HCT116 (cell line): Measurements from ENCODE around the gene ZFYVE27. TPM values are rescaled to one million over a fixed set of nuclear protein-coding genes. Genes with fewer than 3 reads are reported as not detected.

Experiments used
- ATAC-seq: fragments of 200-7000 bp; cut with Tn5 transposase; 2 replicates; pipeline ENCODE4 v1.9.1; 2020; ENCODE audit warnings: mild to moderate bottlenecking, moderate library complexity
- BruUV-seq: library from RNA; stranded (reverse); fragments of 400-500 nt; replicated peaks from 2 replicates; lab custom pipeline; 2021; lab: Mats Ljungman, UMichigan
- CTCF ChIA-PET: fragments of 300-600 bp; sonication (Branson Sonifier 250); formaldehyde crosslinking; loops from one replicate; lab custom pipeline; 2021; ENCODE audit warnings: antibody characterized with exemption; lab: Charles Lee
- POLR2A ChIA-PET: fragments of 300-600, 350-600 bp; sonication (Branson Sonifier 250); formaldehyde crosslinking; loops from one replicate; lab custom pipeline; 2021; ENCODE audit warnings: antibody characterized with exemption; lab: Charles Lee
- RAD21 ChIA-PET, 2 experiments: fragments of 300-600 bp; sonication (Branson Sonifier 250); formaldehyde crosslinking; loops; one replicate each; lab custom pipeline; 2023; ENCODE audit warnings: low total read pairs in 2 of 2; ENCODE audit not compliant: uncharacterized antibody in 2 of 2, unreplicated experiment in 2 of 2, low non-redundant PET in 1 of 2; lab: Charles Lee
- DNase-seq: peaks from one replicate; pipeline ENCODE4 v3.0.0-alpha.2; 2010; ENCODE audit warnings: low read depth, low spot score
- H2AFZ ChIP-seq: fragments of 200-600 bp; shearing (Covaris generic), sonication (generic); 2 replicates; pipeline ENCODE4 v1.6.1; 2017; ENCODE audit warnings: low read depth, mixed run types, mixed read lengths, antibody characterized with exemption, low read length; ENCODE audit not compliant: poor library complexity, severe bottlenecking
- H3K27ac ChIP-seq: 2 replicates; pipeline ENCODE4 v1.5.1; 2012; ENCODE audit warnings: low read depth, low read length
- H3K27me3 ChIP-seq: fragments of 200-600 bp; sonication (generic); 2 replicates; pipeline ENCODE4 v1.6.1; 2016; ENCODE audit warnings: mixed run types, low read length, mixed read lengths; ENCODE audit not compliant: insufficient read depth
- H3K36me3 ChIP-seq, 2 experiments: fragments of 200-500 bp in 1 of 2; fragments of 200-600 bp in 1 of 2; sonication (Bioruptor generic) in 1 of 2; sonication (generic) in 1 of 2; 2 replicates each; pipeline versions ENCODE4 v1.5.1 to v1.6.1; 2014 to 2016; ENCODE audit warnings: low read length in 2 of 2, inconsistent platforms in 1 of 2, mixed read lengths in 1 of 2, mixed run types in 1 of 2; ENCODE audit not compliant: insufficient read depth in 2 of 2, control insufficient read depth in 1 of 2
- H3K4me1 ChIP-seq, 2 experiments: fragments of 200-600 bp in 1 of 2; sonication (generic) in 1 of 2; 2 replicates each; pipeline versions ENCODE4 v1.5.1 to v1.6.1; 2012 to 2017; ENCODE audit warnings: low read length in 2 of 2, inconsistent platforms in 1 of 2, mild to moderate bottlenecking in 1 of 2, mixed read lengths in 1 of 2, mixed run types in 1 of 2, moderate library complexity in 1 of 2; ENCODE audit not compliant: insufficient read depth in 2 of 2, control insufficient read depth in 1 of 2
- H3K4me2 ChIP-seq: fragments of 200-600 bp; sonication (generic); 2 replicates; pipeline ENCODE4 v1.6.1; 2017; ENCODE audit warnings: mixed run types, low read length, mixed read lengths
- H3K4me3 ChIP-seq, 2 experiments: fragments of 200-600 bp in 1 of 2; sonication (generic) in 1 of 2; replicated peaks in 1 of 2; 2 replicates each; pipeline ENCODE4 v1.5.1; 2011 to 2016; ENCODE audit warnings: low read length in 2 of 2, control low read depth in 1 of 2, low read depth in 1 of 2, mild to moderate bottlenecking in 1 of 2, mixed read lengths in 1 of 2, mixed run types in 1 of 2
- H3K79me2 ChIP-seq: fragments of 200-600 bp; sonication (generic); 2 replicates; pipeline ENCODE4 v1.6.1; 2017; ENCODE audit warnings: mild to moderate bottlenecking, mixed run types, low read length, moderate library complexity, mixed read lengths; ENCODE audit not compliant: insufficient read depth
- H3K9ac ChIP-seq: fragments of 200-600 bp; sonication (generic); 2 replicates; pipeline ENCODE4 v1.6.1; 2016; ENCODE audit warnings: low read length, mixed read lengths
- H3K9me2 ChIP-seq: fragments of 200-600 bp; sonication (generic), shearing (Covaris generic); 2 replicates; pipeline ENCODE4 v1.6.1; 2017; ENCODE audit warnings: mixed run types, mild to moderate bottlenecking, moderate library complexity; ENCODE audit not compliant: insufficient read depth
- H3K9me3 ChIP-seq, 2 experiments: fragments of 200-500 bp in 1 of 2; fragments of 200-600 bp in 1 of 2; sonication (Bioruptor generic) in 1 of 2; sonication (generic) in 1 of 2; 2 replicates each; pipeline ENCODE4 v1.6.1; 2014 to 2017; ENCODE audit warnings: low read length in 2 of 2, mixed read lengths in 2 of 2, inconsistent platforms in 1 of 2, low read depth in 1 of 2, mild to moderate bottlenecking in 1 of 2, mixed run types in 1 of 2, moderate library complexity in 1 of 2; ENCODE audit not compliant: control insufficient read depth in 1 of 2, insufficient read depth in 1 of 2
- H4K20me1 ChIP-seq: fragments of 200-600 bp; sonication (generic), shearing (Covaris generic); 2 replicates; pipeline ENCODE4 v1.6.1; 2017; ENCODE audit warnings: mixed run types, mild to moderate bottlenecking, moderate library complexity; ENCODE audit not compliant: insufficient read depth
- ATF3 ChIP-seq: IDR thresholded peaks from 2 replicates; pipeline ENCODE4 v1.6.1; 2012
- CTCF ChIP-seq, 3 experiments: fragments of 200-600 bp in 1 of 3; sonication (generic) in 1 of 3; IDR thresholded peaks in 2 of 3; conservative IDR thresholded peaks in 1 of 3; 2 replicates each; pipeline ENCODE4 v1.5.1; 2012 to 2017; ENCODE audit warnings: low read depth in 2 of 3, low read length in 2 of 3, antibody characterized with exemption in 1 of 3, borderline replicate concordance in 1 of 3, control low read depth in 1 of 3, mild to moderate bottlenecking in 1 of 3, mixed read lengths in 1 of 3, mixed run types in 1 of 3, moderate library complexity in 1 of 3; ENCODE audit not compliant: insufficient read depth in 1 of 3
- EZH2 ChIP-seq: fragments of 200-600 bp; sonication (generic); IDR thresholded peaks from 2 replicates; pipeline ENCODE4 v1.6.1; 2017; ENCODE audit warnings: antibody characterized with exemption, mixed run types
- RAD21 ChIP-seq: IDR thresholded peaks from 2 replicates; pipeline ENCODE4 v1.6.1; 2012; ENCODE audit warnings: low read depth, mild to moderate bottlenecking
- YY1 ChIP-seq: IDR thresholded peaks from 2 replicates; pipeline ENCODE4 v1.6.1; 2011; ENCODE audit warnings: low read length, low read depth, moderate library complexity, mild to moderate bottlenecking; ENCODE audit not compliant: insufficient replicate concordance; ENCODE audit errors: extremely low read depth
- ZBTB33 ChIP-seq: IDR thresholded peaks from 2 replicates; pipeline ENCODE4 v1.6.1; 2011; ENCODE audit warnings: mild to moderate bottlenecking, low read length, moderate library complexity; ENCODE audit not compliant: insufficient replicate concordance; ENCODE audit errors: extremely low read depth
- ZNF274 ChIP-seq: fragments of 200-500 bp; sonication (Bioruptor generic); IDR thresholded peaks from 2 replicates; pipeline ENCODE4 v1.6.1; 2014; ENCODE audit warnings: mild to moderate bottlenecking, low read depth, low read length, inconsistent platforms
- intact Hi-C: fragments of 100-400 bp; cut with micrococcal nuclease; formaldehyde crosslinking; loops from 2 replicates; pipeline ENCODE4 v1.10.0; 2022
- total RNA-seq: library from RNA; stranded (reverse); gene quantifications from one replicate; pipeline ENCODE4 v1.2.1, GENCODE V29; 2021; ENCODE audit not compliant: unreplicated experiment

The ZFYVE27 gene
- total RNA-seq, 1 experiment from 2014 or later = 28.4 TPM

GRCh38 chr10:97708976-97709946 lies 27.7 kb upstream of the ZFYVE27 start:
- POLR2A ChIA-PET = interaction anchor here (0.9 kb wide), 1 partner anchor 12 kb away, joined by 4 read pairs; no protein-coding TSS in a partner anchor
- Histone ChIP-seq H3K9me3 (no peaks in the 10 kb centered on the region), H2AFZ (peak overlapping the region; percentile 17), H3K27ac (no peak overlapping the region), H3K27me3 (no peaks in the 10 kb centered on the region), H3K4me2 (peak overlapping the region; percentile 59), H4K20me1 (no peaks in the 10 kb centered on the region), H3K36me3 (no peaks in the 10 kb centered on the region), H3K9ac (no peak overlapping the region), H3K9me2 (no peaks in the 10 kb centered on the region)
- RAD21 ChIA-PET = interaction anchor here (0.6 to 1.1 kb wide), 5 partner anchors 8 to 241 kb away, joined by 3 to 6 read pairs (median 3); no protein-coding TSS in a partner anchor
- CTCF ChIA-PET = interaction anchor here (0.7 to 3.0 kb wide), 10 partner anchors 8 to 33 kb away, joined by 5 to 44 read pairs (median 9); partner anchors contain the start of genes AVPI1 and ZFYVE27
- TF ChIP-seq CTCF (IDR thresholded peaks at IDR 0.05 in 2 of 3, conservative IDR thresholded peaks at IDR 0.05 in 1 of 3; ENCODE audit: borderline replicate concordance in 1 of 3, insufficient read depth in 1 of 3, low read depth in 2 of 3, low read length in 2 of 3) (peak; percentile 78 to 90 (median 79); a peak in 5 of 6 replicates), ATF3 (no peak), ZBTB33 (no peak), EZH2 (no peak), ZNF274 (no peak), RAD21 (peak; percentile 88), YY1 (peak; percentile 34)
- TF ChIP-seq, all 23 proteins: peak for 3
- no TSS peak for BruUV-seq
- ATAC-seq (peak; percentile 33; the same call in 1 of the 2 replicates), DNase-seq (no peak)
- peaks cover 12 to 19% of the 10 kb centered on the region in 2 experiments for H3K4me1 ChIP-seq
- intact Hi-C loops = loop anchor here (1.0 kb wide), 1 partner anchor 22 kb away; no protein-coding TSS in a partner anchor
- peaks cover 5% of the 10 kb centered on the region; the same call in 1 of the 2 replicates for H3K79me2 ChIP-seq
- H3K4me3 ChIP-seq = no peak overlapping the region
